ENCODE data around the gene SALL2.

Gene SALL2

DNA sequence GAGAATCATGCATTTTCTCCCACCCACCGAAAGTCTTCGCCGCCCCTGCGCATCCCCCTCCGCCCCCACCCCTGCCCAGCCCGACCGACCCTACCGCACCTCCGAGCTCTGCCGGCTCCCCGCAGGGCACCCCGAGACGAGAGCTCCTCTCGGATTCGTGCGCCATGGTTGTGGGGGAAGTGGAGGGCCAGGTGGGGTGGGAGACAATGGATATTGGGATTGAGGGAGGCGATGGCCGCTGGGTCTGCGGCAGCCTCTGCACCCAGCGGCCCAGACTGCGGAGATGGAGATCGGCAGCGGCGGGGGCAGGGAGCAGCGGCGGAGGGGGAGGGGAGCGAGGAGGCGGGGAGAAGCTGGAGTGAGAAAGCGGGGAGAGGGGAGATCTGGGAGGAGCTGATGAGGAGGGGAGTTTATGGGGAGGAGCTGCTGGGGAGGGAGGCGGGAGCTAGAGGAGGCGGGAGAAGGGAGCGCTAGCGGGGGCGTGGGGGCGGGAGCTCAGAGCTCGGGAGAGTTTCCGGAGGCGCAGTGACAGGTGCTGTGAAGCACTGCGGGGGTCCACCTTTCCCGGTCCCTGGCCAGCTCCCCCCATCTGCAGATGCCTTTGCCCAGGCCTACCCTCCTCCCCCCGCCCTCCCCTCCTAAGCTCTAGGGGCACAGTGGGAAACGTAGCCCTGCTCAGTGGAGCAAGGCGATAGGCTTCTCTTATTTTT, at the start of gene SALL2:
Gene SALL2, minus strand, starts transcription at position 385 of the 710 bp plus-strand sequence. Its CDS starts 219 bp downstream, at position 166.
- TF ChIP-seq, protein P1, sequence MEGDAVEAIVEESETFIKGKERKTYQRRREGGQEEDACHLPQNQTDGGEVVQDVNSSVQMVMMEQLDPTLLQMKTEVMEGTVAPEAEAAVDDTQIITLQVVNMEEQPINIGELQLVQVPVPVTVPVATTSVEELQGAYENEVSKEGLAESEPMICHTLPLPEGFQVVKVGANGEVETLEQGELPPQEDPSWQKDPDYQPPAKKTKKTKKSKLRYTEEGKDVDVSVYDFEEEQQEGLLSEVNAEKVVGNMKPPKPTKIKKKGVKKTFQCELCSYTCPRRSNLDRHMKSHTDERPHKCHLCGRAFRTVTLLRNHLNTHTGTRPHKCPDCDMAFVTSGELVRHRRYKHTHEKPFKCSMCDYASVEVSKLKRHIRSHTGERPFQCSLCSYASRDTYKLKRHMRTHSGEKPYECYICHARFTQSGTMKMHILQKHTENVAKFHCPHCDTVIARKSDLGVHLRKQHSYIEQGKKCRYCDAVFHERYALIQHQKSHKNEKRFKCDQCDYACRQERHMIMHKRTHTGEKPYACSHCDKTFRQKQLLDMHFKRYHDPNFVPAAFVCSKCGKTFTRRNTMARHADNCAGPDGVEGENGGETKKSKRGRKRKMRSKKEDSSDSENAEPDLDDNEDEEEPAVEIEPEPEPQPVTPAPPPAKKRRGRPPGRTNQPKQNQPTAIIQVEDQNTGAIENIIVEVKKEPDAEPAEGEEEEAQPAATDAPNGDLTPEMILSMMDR (IDR thresholded peaks at IDR 0.05; ENCODE audit: control extremely low read depth, extremely low read depth, low read depth, missing control alignments): no peak
- peak; percentile 80 for DNase-seq (ENCODE audit: extremely low spot score)
- ChIA-PET POLR2A (interaction anchor here (0.6 to 1.2 kb wide), 2 partner anchors 15 to 30 kb away, joined by 3 to 13 read pairs; partner anchors contain the start of gene METTL3), CTCF (interaction anchor here (1.6 to 6.5 kb wide), 8 partner anchors 9 to 49 kb away, joined by 5 to 31 read pairs (median 8); partner anchors contain the start of genes METTL3 and TOX4)

DNA sequence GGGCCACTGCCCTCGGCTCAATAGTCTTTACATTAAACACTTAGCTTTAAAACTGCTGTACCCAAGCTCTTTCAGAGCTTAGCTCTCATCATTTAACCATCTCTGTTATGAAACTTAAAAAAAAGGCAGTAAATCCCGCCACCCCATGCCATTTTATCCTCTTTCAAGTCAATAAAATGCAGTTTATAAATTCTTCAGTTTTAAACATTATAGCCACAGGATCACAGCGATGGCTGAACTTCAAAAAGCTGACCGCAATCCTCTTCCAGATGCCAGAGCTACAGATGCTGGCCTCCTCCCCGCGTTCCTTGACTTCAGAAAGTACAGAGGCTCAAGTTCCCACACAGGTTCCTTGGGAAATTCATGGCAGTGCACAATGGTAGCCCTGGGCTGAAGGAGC, 49.5 kb upstream of the SALL2 start:
- POLR2A ChIA-PET: interaction anchor here (0.5 kb wide), 1 partner anchor 329 kb away, joined by 4 read pairs; no protein-coding TSS in a partner anchor
- TF ChIP-seq, protein P1 (IDR thresholded peaks at IDR 0.05; ENCODE audit: control extremely low read depth, extremely low read depth, low read depth, missing control alignments): no peak
- no peak for DNase-seq (ENCODE audit: extremely low spot score)
- CTCF ChIA-PET: no interaction called here

- TF ChIP-seq, protein P1 (IDR thresholded peaks at IDR 0.05; ENCODE audit: control extremely low read depth, extremely low read depth, low read depth, missing control alignments): no peak
- ChIA-PET CTCF (interaction anchor here (1.1 kb wide), 1 partner anchor 15 kb away, joined by 3 read pairs; no protein-coding TSS in a partner anchor), POLR2A (interaction anchor here (0.6 kb wide), 1 partner anchor 426 kb away, joined by 3 read pairs; no protein-coding TSS in a partner anchor)
- DNase-seq (ENCODE audit: extremely low spot score): no peak
Measured at GRCh38 chr14:21572604-21573003, 46.5 kb upstream of the SALL2 start.

- no peak for DNase-seq (ENCODE audit: extremely low spot score)
- ChIA-PET POLR2A (no interaction called here), CTCF (interaction anchor here (1.0 to 4.9 kb wide), 7 partner anchors 9 to 81 kb away, joined by 3 to 80 read pairs (median 3); partner anchors contain the start of gene SALL2)
- TF ChIP-seq, protein P1 (IDR thresholded peaks at IDR 0.05; ENCODE audit: control extremely low read depth, extremely low read depth, low read depth, missing control alignments): no peak
Measured at GRCh38 chr14:21558703-21559170, 32.6 kb upstream of the SALL2 start.

GRCh38 chr14:21557084-21557901, 31.1 kb upstream of the SALL2 start:
- TF ChIP-seq, protein P1 (IDR thresholded peaks at IDR 0.05; ENCODE audit: control extremely low read depth, extremely low read depth, low read depth, missing control alignments): peak; percentile 58
- ChIA-PET POLR2A (no interaction called here), CTCF (interaction anchor here (0.6 to 4.9 kb wide), 16 partner anchors 15 to 468 kb away, joined by 3 to 80 read pairs (median 4); partner anchors contain the start of genes CHD8, METTL3, SALL2 and TOX4)
- DNase-seq (ENCODE audit: extremely low spot score): peak; percentile 64
